SK-N-MC (cell line): ENCODE results near the gene GTPBP4.

Experiments used
- EZH2 ChIP-seq: fragments of 200-600 bp; sonication (generic); IDR thresholded peaks from one replicate; pipeline ENCODE4 v1.6.1; 2017; ENCODE audit warnings: antibody characterized with exemption
- POLR2AphosphoS5 ChIP-seq: IDR thresholded peaks from 2 replicates; pipeline ENCODE4 v1.6.1; 2012; ENCODE audit warnings: mild to moderate bottlenecking, low read depth, low read length, borderline replicate concordance

DNA sequence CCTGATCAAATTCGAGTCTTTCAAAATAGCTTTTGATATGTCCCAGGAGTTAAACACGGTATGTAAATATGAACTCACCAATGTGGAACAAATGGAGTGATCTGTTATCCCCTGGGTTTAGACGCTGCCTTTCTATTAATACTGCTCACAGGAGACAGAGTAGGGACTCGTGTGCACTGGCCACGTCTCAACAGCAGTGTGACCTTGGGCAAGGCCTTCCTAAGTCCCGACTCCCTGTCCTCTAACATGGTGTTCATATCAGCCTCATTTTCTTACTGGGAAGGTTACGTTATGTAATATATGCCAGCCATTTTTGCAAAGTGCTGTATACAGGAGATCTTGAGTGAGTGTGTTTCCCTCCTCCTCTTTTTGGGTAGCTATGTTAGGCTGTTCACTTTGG, 69.8 kb downstream of the GTPBP4 start:
- no peak for TF ChIP-seq POLR2AphosphoS5
- no peak for TF ChIP-seq EZH2
